Hematopoietic multipotent progenitor cell treated with erythropoietin and hydrocortisone succinate and interleukin-3 and kit ligand, for 17 days (in vitro differentiated cells): ENCODE measurements around the gene FCHO1.

ENCODE experiments used
- DNase-seq: peaks from one replicate; pipeline ENCODE4 v3.0.0-alpha.2; 2015; ENCODE audit warnings: low spot score

The FCHO1 gene

DNA sequence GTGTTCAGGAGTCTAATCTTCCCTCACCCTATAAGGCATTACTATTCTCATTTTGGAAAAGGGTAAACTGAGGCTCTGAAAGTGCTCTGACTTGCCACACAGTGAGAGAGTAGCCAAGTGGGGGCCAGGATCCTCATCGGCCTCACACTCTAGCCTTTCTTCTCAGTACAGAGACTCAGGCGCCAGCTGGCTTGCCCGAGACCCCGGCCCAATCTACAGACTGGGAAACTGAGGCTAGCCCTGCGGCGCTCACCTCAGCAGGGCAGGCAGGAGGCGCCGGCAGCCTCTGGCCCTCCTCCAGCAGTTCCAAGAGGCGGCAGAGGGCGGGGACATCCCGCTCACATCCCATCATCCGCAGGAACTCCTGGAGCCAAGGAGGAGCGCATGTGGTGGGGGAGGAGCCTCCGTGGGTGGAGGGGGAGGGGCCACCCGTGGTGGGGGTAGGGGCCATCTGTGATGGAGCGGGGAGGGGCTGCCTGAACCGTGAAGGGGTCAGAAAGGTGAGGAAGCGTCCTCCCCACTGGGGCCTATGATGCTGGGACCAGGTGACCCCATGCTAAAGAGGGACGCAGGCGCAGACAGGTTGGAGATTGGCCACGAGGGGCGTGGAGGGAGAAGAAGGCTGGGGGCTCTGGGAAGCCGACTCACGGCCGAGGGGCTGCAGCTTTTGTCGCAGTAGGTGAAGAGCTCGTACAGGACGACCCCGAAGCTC lies 78.7 kb downstream of the FCHO1 start:
- no peak for DNase-seq

DNA sequence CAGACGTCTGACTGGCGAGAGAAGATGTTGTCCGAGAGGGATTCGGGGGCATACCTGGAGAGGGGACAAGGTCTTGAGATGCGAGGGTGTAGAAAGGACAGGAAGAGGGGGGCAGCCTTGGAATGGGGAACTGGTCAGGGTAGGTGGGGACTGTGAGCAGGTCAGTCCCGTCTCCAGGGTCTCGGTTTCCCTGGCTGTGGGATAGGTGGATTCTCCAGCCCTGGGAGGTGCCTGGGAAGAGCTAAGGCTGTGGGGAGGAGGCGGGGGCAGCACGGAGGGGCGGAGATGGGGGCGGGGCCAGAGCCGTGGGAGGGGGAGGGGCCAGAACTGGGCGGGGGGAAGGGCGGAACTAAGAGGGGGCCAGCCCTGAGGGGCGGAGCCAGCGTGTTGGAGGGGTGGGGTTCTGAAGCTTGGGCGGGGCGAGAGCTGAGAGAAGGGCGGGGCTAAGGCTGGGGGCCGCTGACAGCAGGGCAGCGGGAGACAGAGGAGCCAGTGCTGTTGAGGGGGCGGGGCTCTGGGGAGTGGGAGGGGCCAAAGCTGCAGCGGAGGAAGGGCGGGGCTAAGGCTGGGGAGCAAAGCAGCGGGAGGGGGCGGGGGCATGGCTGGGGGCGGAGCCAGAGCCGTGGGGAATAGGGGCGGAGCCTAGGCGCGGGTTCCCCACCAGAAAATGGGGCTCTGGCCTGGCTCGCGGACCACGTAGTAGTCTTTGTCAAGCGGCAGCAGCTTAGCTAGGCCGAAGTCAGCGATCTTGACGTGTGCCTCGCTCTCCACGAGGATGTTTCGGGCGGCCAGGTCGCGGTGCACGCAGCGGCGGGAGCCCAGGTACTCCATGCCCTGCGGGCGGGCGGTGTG lies 79.5 kb downstream of the FCHO1 start:
- DNase-seq: peak; percentile 6

- no peak for DNase-seq
Measured at GRCh38 chr19:17831419-17831888, 80.2 kb downstream of the FCHO1 start.

GRCh38 chr19:17832443-17833208 lies 81.3 kb downstream of the FCHO1 start:
- DNase-seq: no peak

GRCh38 chr19:17834350-17835181 lies 83.3 kb downstream of the FCHO1 start:
- no peak for DNase-seq

DNA sequence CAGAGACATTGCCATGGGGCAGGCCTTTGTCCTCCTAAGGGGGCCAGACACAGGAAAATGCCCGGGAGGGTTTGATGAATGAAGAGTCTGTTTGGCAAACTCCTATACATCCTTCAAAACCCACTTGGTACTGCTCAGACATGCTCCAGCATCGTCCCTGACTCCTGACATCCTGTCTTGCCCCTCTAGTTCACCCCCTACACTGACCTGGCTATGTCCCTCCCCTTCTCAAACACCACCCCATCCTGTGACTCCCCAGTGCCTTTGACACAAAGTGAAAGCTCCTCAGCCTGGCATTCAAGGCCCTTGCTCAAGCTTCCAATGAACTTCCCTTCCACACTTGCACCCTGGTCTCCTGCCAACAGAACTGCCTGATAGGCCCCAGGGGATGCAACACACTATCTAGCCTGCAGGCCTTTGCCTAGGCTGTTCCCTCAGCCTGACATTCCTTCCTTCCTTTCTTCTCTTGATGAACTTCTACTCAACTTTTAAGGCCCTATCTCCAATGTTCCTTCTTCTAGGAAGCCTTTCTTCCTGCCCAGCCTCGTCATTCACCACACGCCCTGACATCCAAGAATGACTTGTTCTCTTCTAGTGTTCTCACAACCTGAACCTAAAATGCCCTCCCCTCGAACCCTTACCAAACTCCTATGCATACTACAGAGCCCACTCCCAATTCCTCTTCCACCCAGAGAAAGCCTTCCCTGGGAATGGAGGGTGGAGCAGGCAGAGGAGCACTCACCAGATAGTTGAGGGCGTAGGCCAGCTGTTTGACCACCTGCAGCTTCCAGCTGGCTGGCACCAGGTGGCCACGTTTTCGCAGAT lies 84.1 kb downstream of the FCHO1 start:
- DNase-seq: no peak

- no peak for DNase-seq
Measured at GRCh38 chr19:17836530-17836929, 85.3 kb downstream of the FCHO1 start.

GRCh38 chr19:17837972-17838371 lies 86.7 kb downstream of the FCHO1 start:
- DNase-seq: no peak
